Small intestine (tissue), 7 donors: ENCODE results near the gene CAPS. TPM values are rescaled to one million over a fixed set of nuclear protein-coding genes. Genes with fewer than 3 reads are reported as not detected.

Source experiments
- DNase-seq, 2 donors: peaks; one replicate each; pipeline versions ENCODE4 v3.0.0 to v3.0.0-alpha.2; 2013
- FAIRE-seq: peaks from 2 replicates; lab custom pipeline; 2012; peaks lifted over from hg19 to GRCh38; lab: Jason Lieb, UNC
- H3K27ac ChIP-seq, 3 donors: one replicate each; pipeline ENCODE4 v1.5.1; 2013; ENCODE audit warnings: low read length in 2 of 3, mild to moderate bottlenecking in 2 of 3, control low read depth in 1 of 3, inconsistent platforms in 1 of 3, low read depth in 1 of 3, moderate library complexity in 1 of 3
- H3K27me3 ChIP-seq, 3 donors: one replicate each; pipeline ENCODE4 v1.6.1; 2013; ENCODE audit warnings: low read length in 3 of 3, inconsistent platforms in 1 of 3; ENCODE audit not compliant: control insufficient read depth in 3 of 3, insufficient read depth in 3 of 3
- H3K36me3 ChIP-seq, 3 donors: one replicate each; pipeline ENCODE4 v1.6.1; 2013; ENCODE audit warnings: low read length in 3 of 3, inconsistent platforms in 1 of 3, low read depth in 1 of 3, mild to moderate bottlenecking in 1 of 3, moderate library complexity in 1 of 3; ENCODE audit not compliant: control insufficient read depth in 3 of 3, insufficient read depth in 2 of 3
- H3K4me1 ChIP-seq, 3 donors: one replicate each; pipeline ENCODE4 v1.6.1; 2013; ENCODE audit warnings: low read length in 2 of 3, inconsistent platforms in 1 of 3, low read depth in 1 of 3, mild to moderate bottlenecking in 1 of 3, moderate library complexity in 1 of 3; ENCODE audit not compliant: control insufficient read depth in 3 of 3, insufficient read depth in 2 of 3
- H3K4me3 ChIP-seq, 3 donors: one replicate each; pipeline ENCODE4 v1.5.1; 2013; ENCODE audit warnings: low read length in 3 of 3, control low read depth in 1 of 3, inconsistent platforms in 1 of 3, low read depth in 1 of 3, mild to moderate bottlenecking in 1 of 3, moderate library complexity in 1 of 3
- H3K9me3 ChIP-seq, 2 donors: one replicate each; pipeline ENCODE4 v1.6.1; 2013; ENCODE audit warnings: low read depth in 1 of 2, low read length in 1 of 2; ENCODE audit not compliant: control insufficient read depth in 2 of 2, insufficient read depth in 1 of 2
- WGBS, 3 donors: extraction: QIAGEN DNeasy Blood & Tissue Kit; methylation state at CpG; one replicate each; pipeline ENCODE4 v1.1.7; 2013; 5-methylcytosine and 5-hydroxymethylcytosine counted together
- polyA plus RNA-seq, 4 donors: library from polyadenylated mRNA; stranded (reverse) in 3 of 4; unstranded in 1 of 4; fragments of 200-250 nt in 3 of 4; fragments of 120-200 nt in 1 of 4; gene quantifications; one replicate each; pipeline versions ENCODE4 v1.2.1 to v1.2.3, GENCODE V29; 2013
- donor health status: healthy with polysubstance abuse.
- donor health status: control.
- donor health status: control.
- donor health status: Bipolar disorder and iron deficiency.
- donor health status: healthy.

The CAPS gene
- polyA plus RNA-seq, 4 donors: 8.7 to 22.7 (median 15.4) TPM

GRCh38 chr19:5900976-5901375 lies 13.1 kb upstream of the CAPS start:
- Histone ChIP-seq H3K36me3 (peaks cover 5 to 50% (median 7%) of the 10 kb centered on the region in 3 donors), H3K27me3 (no peaks in the 10 kb centered on the region), H3K4me1 (peaks cover 0 to 10% (median 3%) of the 10 kb centered on the region in 3 donors), H3K27ac (no peak overlapping the region), H3K9me3 (no peaks in the 10 kb centered on the region), H3K4me3 (no peak overlapping the region)
- FAIRE-seq (no peak), DNase-seq (no peak)
- WGBS, 3 donors: 87 to 92% (median 88%) methylated on average over 8 of the region's 8 CpGs

GRCh38 chr19:5903056-5903623 lies 10.9 kb upstream of the CAPS start:
- WGBS, 3 donors: 0 to 1% (median 1%) methylated on average over 27 of the region's 27 CpGs
- Histone ChIP-seq H3K4me3 (peak overlapping the region; percentile 75 to 96 (median 87)), H3K36me3 (peaks cover 2 to 32% (median 2%) of the 10 kb centered on the region in 3 donors), H3K4me1 (peaks cover 0 to 10% (median 3%) of the 10 kb centered on the region in 3 donors), H3K27me3 (no peaks in the 10 kb centered on the region), H3K9me3 (no peaks in the 10 kb centered on the region), H3K27ac (peak overlapping the region; percentile 69 to 95 (median 92))
- DNase-seq (peak in 1 of 2 donors; percentile 52), FAIRE-seq (no peak)

GRCh38 chr19:5903624-5904351 lies 10.3 kb upstream of the CAPS start, which contains the start of gene NDUFA11:
TSS of gene NDUFA11 (minus strand) at chr19:5903790. CDS start at chr19:5903708, 82 bp downstream.
- FAIRE-seq (no peak), DNase-seq (peak; percentile 98 to 99)
- Histone ChIP-seq H3K4me1 (peaks cover 0 to 10% (median 3%) of the 10 kb centered on the region in 3 donors), H3K36me3 (peaks cover 2 to 33% (median 2%) of the 10 kb centered on the region in 3 donors), H3K4me3 (peak within 1 kb of the TSS; percentile 75 to 96 (median 87)), H3K9me3 (no peaks in the 10 kb centered on the region), H3K27me3 (no peaks in the 10 kb centered on the region), H3K27ac (peak within 1 kb of the TSS; percentile 69 to 95 (median 92))
- 0% methylated on average over 55 to 57 of the region's 57 CpGs for WGBS, 3 donors

- DNase-seq (peak; percentile 100), FAIRE-seq (peak; percentile 94)
- Histone ChIP-seq H3K27ac (peak within 1 kb of the TSS; percentile 69 to 95 (median 92)), H3K4me1 (peaks cover 0 to 10% (median 3%) of the 10 kb centered on the region in 3 donors), H3K27me3 (no peaks in the 10 kb centered on the region), H3K9me3 (no peaks in the 10 kb centered on the region), H3K36me3 (peaks cover 4 to 36% (median 8%) of the 10 kb centered on the region in 3 donors), H3K4me3 (peak within 1 kb of the TSS; percentile 75 to 96 (median 91))
- WGBS, 3 donors: 0 to 1% (median 0%) methylated on average over 55 to 61 of the region's 61 CpGs
These were observed 9.5 kb upstream of the CAPS start, which contains the start of gene VMAC for GRCh38 chr19:5904352-5905113. TSS of gene VMAC (plus strand) at chr19:5904872. CDS start at chr19:5904891, 19 bp downstream.

- no peaks in the 10 kb centered on the region for H3K27me3 ChIP-seq
- peaks cover 4 to 36% (median 6%) of the 10 kb centered on the region in 3 donors for H3K36me3 ChIP-seq
- WGBS, 3 donors: 40 to 46% (median 42%) methylated on average over 31 of the region's 31 CpGs
- H3K4me1 ChIP-seq: peaks cover 0 to 10% (median 3%) of the 10 kb centered on the region in 3 donors
- peak overlapping the region; percentile 70 to 91 (median 71) for H3K4me3 ChIP-seq
- no peak for DNase-seq
- FAIRE-seq: no peak
- peak overlapping the region; percentile 61 to 89 (median 62) for H3K27ac ChIP-seq
- H3K9me3 ChIP-seq: no peaks in the 10 kb centered on the region
These were observed 8.8 kb upstream of the CAPS start for GRCh38 chr19:5905114-5905778.

GRCh38 chr19:5907241-5907640 lies 6.8 kb upstream of the CAPS start:
- Histone ChIP-seq H3K4me1 (peaks cover 0 to 10% (median 3%) of the 10 kb centered on the region in 3 donors), H3K4me3 (no peak overlapping the region), H3K27me3 (no peaks in the 10 kb centered on the region), H3K27ac (no peak overlapping the region), H3K9me3 (no peaks in the 10 kb centered on the region), H3K36me3 (peaks cover 2 to 32% (median 6%) of the 10 kb centered on the region in 3 donors)
- 60 to 87% (median 67%) methylated on average over 5 of the region's 5 CpGs for WGBS, 3 donors
- DNase-seq (no peak), FAIRE-seq (no peak)

GRCh38 chr19:5908773-5909442 lies 5.1 kb upstream of the CAPS start:
- Histone ChIP-seq H3K36me3 (peaks cover 2 to 35% (median 6%) of the 10 kb centered on the region in 3 donors), H3K27me3 (no peaks in the 10 kb centered on the region), H3K4me3 (no peak overlapping the region), H3K4me1 (peaks cover 0 to 5% (median 0%) of the 10 kb centered on the region in 3 donors), H3K27ac (no peak overlapping the region), H3K9me3 (no peaks in the 10 kb centered on the region)
- no peak for DNase-seq
- WGBS, 3 donors: 82 to 86% (median 83%) methylated on average over 11 to 14 of the region's 14 CpGs
- no peak for FAIRE-seq
